Heart right ventricle (tissue), 16 donors: ENCODE data around the gene ST6GALNAC3. TPM values are rescaled to one million over a fixed set of nuclear protein-coding genes. Genes with fewer than 3 reads are reported as not detected.

Experiments
- ATAC-seq, 8 donors: fragments of 200-7000 bp; cut with Tn5 transposase; one replicate each; pipeline ENCODE4 v1.9.1; 2020; ENCODE audit warnings: mild to moderate bottlenecking in 8 of 8, moderate library complexity in 8 of 8, moderate number of reproducible peaks in 1 of 8
- DNase-seq, 2 donors: peaks; one replicate each; pipeline ENCODE4 v3.0.0-alpha.2; 2020
- H3K27ac ChIP-seq, 10 donors: fragments of 200-600 bp; sonication (generic) in 2 of 10; one replicate each; pipeline versions ENCODE4 v1.5.0 to v1.8.0; 2020 to 2022; ENCODE audit warnings: mild to moderate bottlenecking in 3 of 10
- H3K27me3 ChIP-seq, 7 donors: fragments of 200-600 bp; one replicate each; pipeline ENCODE4 v1.8.0; 2021 to 2022; ENCODE audit warnings: mild to moderate bottlenecking in 2 of 7
- H3K36me3 ChIP-seq, 9 donors: fragments of 200-600 bp; sonication (generic) in 1 of 9; one replicate each; pipeline versions ENCODE4 v1.5.0 to v1.8.0; 2020 to 2022; ENCODE audit warnings: mild to moderate bottlenecking in 2 of 9
- H3K4me1 ChIP-seq, 9 donors: fragments of 200-600 bp; sonication (generic) in 1 of 9; one replicate each; pipeline versions ENCODE4 v1.5.0 to v1.8.0; 2020 to 2022; ENCODE audit warnings: mild to moderate bottlenecking in 4 of 9
- H3K4me3 ChIP-seq, 10 donors: fragments of 200-600 bp; sonication (generic) in 2 of 10; one replicate each; pipeline versions ENCODE4 v1.5.0 to v1.8.0; 2020 to 2022; ENCODE audit warnings: mild to moderate bottlenecking in 7 of 10, moderate library complexity in 2 of 10
- H3K9me3 ChIP-seq, 11 donors: fragments of 200-600 bp in 10 of 11; sonication (generic) in 2 of 11; one replicate each; pipeline versions ENCODE4 v1.5.0 to v1.8.0; 2013 to 2022; ENCODE audit warnings: mild to moderate bottlenecking in 2 of 11, control low read depth in 1 of 11, moderate library complexity in 1 of 11
- CTCF ChIP-seq, 9 donors: fragments of 200-600 bp; sonication (generic) in 2 of 9; IDR thresholded peaks; one replicate each; pipeline versions ENCODE4 v1.5.0 to v1.8.0; 2021 to 2022; ENCODE audit warnings: antibody characterized with exemption in 9 of 9, mild to moderate bottlenecking in 5 of 9, moderate library complexity in 1 of 9
- WGBS, 2 donors: extraction: QIAGEN DNeasy Blood & Tissue Kit; methylation state at CpG; one replicate each; pipeline ENCODE4 v1.1.7; 2013; ENCODE audit warnings: inconsistent platforms in 1 of 2; 5-methylcytosine and 5-hydroxymethylcytosine counted together
- intact Hi-C, 10 donors: fragments of 100-400 bp; cut with DNase I; formaldehyde crosslinking; loops; one replicate each; pipeline versions ENCODE4 v1.11.1 to v1.14.2; 2022
- polyA plus RNA-seq, 2 donors: library from polyadenylated mRNA; stranded (reverse); fragments of 200-250 nt; gene quantifications; one replicate each; pipeline ENCODE4 v1.2.3, GENCODE V29; 2013
- total RNA-seq, 10 donors: library from RNA; stranded (reverse); fragmentation: NEBNext Ultra II Directional in 3 of 10; extraction: Animal tissue kit (Norgen Biotek cat#: 25700) in 3 of 10; gene quantifications; one replicate each; pipeline versions ENCODE4 v1.2.1 to v1.2.4, GENCODE V29; 2021 to 2023
- donor health status: Arrhythmogenic right ventricular cardiomyopathy.
- donor health status: ischemic (EF 13 %, LVEDD 7.1; RV severe dilation, severe dysfunction).
- donor health status: healthy with polysubstance abuse.
- donor health status: DM: no; HTN: yes; CAD: no.
- donor health status: DM: no; HTN: no; CAD: no.
- donor health status: ischemic (EF 25% LVEDD 6.9; RV normal size, moderate dysfunction).
- donor health status: ischemic (EF 25% LVEDD 5.7; RV mildly dilated, moderate dysfunction).
- donor health status: healthy.
- donor health status: DM: yes; HTN: yes; CAD: no.
- donor health status: Ischemic cardiomyopathy.
- donor health status: ischemic (EF 35%, LVEDD 5.7; RV mildly dilated, moderate dysfunction).
- donor health status: nonischemic (EF 11% LVEDD 7.7; RV severe dilation, severe dysfunction).
- donor health status: DM: yes; HTN: yes; CAD: no.
- donor health status: PGD.
- donor health status: ischemic (EF 29% LVEDD 5.4; RV normal size, mild dysfunction).
- donor health status: nonischemic (EF 23%, LVEDD 6.1; RV moderate dilation, normal function).

The ST6GALNAC3 gene
- total and polyA plus RNA-seq, 12 donors = 2.8 to 10.3 (median 4.8) TPM

- Histone ChIP-seq H3K4me1 (no peaks in the 10 kb centered on the region), H3K27ac (no peak overlapping the region), H3K27me3 (no peaks in the 10 kb centered on the region), H3K9me3 (no peaks in the 10 kb centered on the region), H3K4me3 (no peak overlapping the region), H3K36me3 (no peaks in the 10 kb centered on the region)
- WGBS, 2 donors = 64 to 93% methylated on average over 2 of the region's 2 CpGs
- ATAC-seq = no peak
- TF ChIP-seq CTCF (IDR thresholded peaks at IDR 0.05) = no peak
- no peak for DNase-seq
- intact Hi-C loops = no loop called here
These were observed 114.8 kb downstream of the ST6GALNAC3 start for GRCh38 chr1:76189310-76189709.

- intact Hi-C loops = no loop called here
- H3K4me3 ChIP-seq = no peak overlapping the region
- no peak overlapping the region for H3K27ac ChIP-seq
- no peaks in the 10 kb centered on the region for H3K27me3 ChIP-seq
- WGBS, 2 donors = 89 to 90% methylated on average over 4 of the region's 4 CpGs
- TF ChIP-seq CTCF (IDR thresholded peaks at IDR 0.05) = no peak
- no peaks in the 10 kb centered on the region for H3K4me1 ChIP-seq
- no peak for ATAC-seq
- H3K9me3 ChIP-seq = no peaks in the 10 kb centered on the region
- no peak for DNase-seq
- H3K36me3 ChIP-seq = no peaks in the 10 kb centered on the region
These were observed 116.3 kb downstream of the ST6GALNAC3 start for GRCh38 chr1:76190749-76191424.

- DNase-seq (no peak), ATAC-seq (no peak)
- intact Hi-C loops = no loop called here
- 97 to 98% methylated on average over 2 of the region's 2 CpGs for WGBS, 2 donors
- no peaks in the 10 kb centered on the region for H3K4me1 ChIP-seq
- H3K27me3 ChIP-seq = no peaks in the 10 kb centered on the region
- no peaks in the 10 kb centered on the region for H3K9me3 ChIP-seq
- no peak overlapping the region for H3K4me3 ChIP-seq
- H3K36me3 ChIP-seq = no peaks in the 10 kb centered on the region
- H3K27ac ChIP-seq = no peak overlapping the region
- TF ChIP-seq CTCF (IDR thresholded peaks at IDR 0.05) = no peak
These were observed 117.0 kb downstream of the ST6GALNAC3 start for GRCh38 chr1:76191561-76191960.

- DNase-seq = no peak
- TF ChIP-seq CTCF (IDR thresholded peaks at IDR 0.05) = no peak
- WGBS, 2 donors = 94 to 98% methylated on average over 2 of the region's 2 CpGs
- Histone ChIP-seq H3K36me3 (no peaks in the 10 kb centered on the region), H3K27ac (no peak overlapping the region), H3K9me3 (no peaks in the 10 kb centered on the region), H3K4me1 (no peaks in the 10 kb centered on the region), H3K27me3 (no peaks in the 10 kb centered on the region), H3K4me3 (no peak overlapping the region)
- intact Hi-C loops = no loop called here
- no peak for ATAC-seq
These were observed 123.9 kb downstream of the ST6GALNAC3 start for GRCh38 chr1:76198452-76198851.
